OCI-LY7 (cell line): ENCODE data around the gene HOXB6.

ENCODE experiments used
- EZH2phosphoT487 ChIP-seq: fragments of 200-600 bp; sonication (generic); IDR thresholded peaks from 2 replicates; pipeline ENCODE4 v1.6.1; 2018; ENCODE audit warnings: low read depth, borderline replicate concordance, mild to moderate bottlenecking, mixed run types, antibody characterized with exemption, low read length, moderate library complexity, mixed read lengths
- TF ChIP-seq, protein P1 (sequence below): fragments of 200-600 bp; sonication (generic); conservative IDR thresholded peaks from 2 replicates; pipeline ENCODE4 v1.5.1; 2014; ENCODE audit warnings: mild to moderate bottlenecking, antibody characterized with exemption, low read length, moderate library complexity, mixed read lengths

DNA sequence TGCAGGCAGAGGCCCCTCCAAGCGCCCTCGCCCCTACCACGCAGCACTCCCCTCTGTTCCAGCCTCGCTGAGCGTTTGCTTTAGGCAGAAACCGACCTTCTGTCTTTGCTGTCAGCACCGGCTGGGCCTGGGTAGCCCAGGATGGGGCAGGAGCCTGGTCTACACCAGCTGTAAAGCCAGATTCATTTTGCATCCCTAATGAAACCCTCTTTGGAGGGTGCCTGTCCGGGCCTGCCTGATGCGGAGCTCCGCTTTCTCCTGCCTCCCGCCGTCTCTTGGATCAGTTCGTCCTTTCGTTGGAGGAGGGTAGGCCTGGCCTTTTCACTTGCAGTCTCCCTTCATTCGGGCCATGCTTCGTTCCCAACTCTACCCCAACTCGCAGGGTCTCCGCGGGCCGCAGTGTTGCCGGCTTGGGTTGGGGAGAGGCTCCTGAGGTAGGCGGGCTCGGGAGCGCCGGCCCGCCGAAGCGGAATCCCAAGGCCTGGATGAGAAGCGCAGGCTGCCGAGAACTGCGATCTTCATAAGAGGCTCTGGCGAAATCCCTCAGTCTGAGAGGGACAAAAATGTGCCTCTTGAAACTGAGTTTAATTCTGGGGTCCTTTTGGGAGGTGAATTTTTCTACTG is 15.2 kb upstream of the HOXB6 start:
- TF ChIP-seq, protein P1, sequence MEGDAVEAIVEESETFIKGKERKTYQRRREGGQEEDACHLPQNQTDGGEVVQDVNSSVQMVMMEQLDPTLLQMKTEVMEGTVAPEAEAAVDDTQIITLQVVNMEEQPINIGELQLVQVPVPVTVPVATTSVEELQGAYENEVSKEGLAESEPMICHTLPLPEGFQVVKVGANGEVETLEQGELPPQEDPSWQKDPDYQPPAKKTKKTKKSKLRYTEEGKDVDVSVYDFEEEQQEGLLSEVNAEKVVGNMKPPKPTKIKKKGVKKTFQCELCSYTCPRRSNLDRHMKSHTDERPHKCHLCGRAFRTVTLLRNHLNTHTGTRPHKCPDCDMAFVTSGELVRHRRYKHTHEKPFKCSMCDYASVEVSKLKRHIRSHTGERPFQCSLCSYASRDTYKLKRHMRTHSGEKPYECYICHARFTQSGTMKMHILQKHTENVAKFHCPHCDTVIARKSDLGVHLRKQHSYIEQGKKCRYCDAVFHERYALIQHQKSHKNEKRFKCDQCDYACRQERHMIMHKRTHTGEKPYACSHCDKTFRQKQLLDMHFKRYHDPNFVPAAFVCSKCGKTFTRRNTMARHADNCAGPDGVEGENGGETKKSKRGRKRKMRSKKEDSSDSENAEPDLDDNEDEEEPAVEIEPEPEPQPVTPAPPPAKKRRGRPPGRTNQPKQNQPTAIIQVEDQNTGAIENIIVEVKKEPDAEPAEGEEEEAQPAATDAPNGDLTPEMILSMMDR: no peak
- TF ChIP-seq EZH2phosphoT487: no peak
